OCI-LY3 (cell line): Measurements from ENCODE around the gene SERPINB1.

ENCODE experiments used
- H2AFZ ChIP-seq: fragments of 200-600, 300-600 bp; shearing (Covaris generic); 2 replicates; pipeline ENCODE4 v1.6.0; 2014; ENCODE audit warnings: antibody characterized with exemption, low read depth, low read length
- H3K27ac ChIP-seq: fragments of 200-600, 300-600 bp; sonication (generic); 2 replicates; pipeline ENCODE4 v1.5.1; 2014; ENCODE audit warnings: mild to moderate bottlenecking, low read length, moderate library complexity, mixed read lengths
- H3K27me3 ChIP-seq: fragments of 200-600, 300-600 bp; sonication (generic); 2 replicates; pipeline ENCODE4 v1.6.1; 2014; ENCODE audit warnings: low read depth, low read length, mixed read lengths
- H3K36me3 ChIP-seq: fragments of 200-600, 300-600 bp; sonication (generic); replicated peaks from 2 replicates; pipeline ENCODE3; 2014; ENCODE audit warnings: low read depth, low read length, mixed read lengths
- H3K4me1 ChIP-seq: fragments of 300-600, 200-600 bp; sonication (generic); 2 replicates; pipeline ENCODE4 v1.6.1; 2014; ENCODE audit warnings: low read length, mixed read lengths
- H3K4me2 ChIP-seq: fragments of 200-600, 300-600 bp; sonication (generic); 2 replicates; pipeline ENCODE4 v1.6.1; 2014; ENCODE audit warnings: low read length, mixed read lengths
- H3K4me3 ChIP-seq: fragments of 300-600, 200-600 bp; sonication (generic); 2 replicates; pipeline ENCODE4 v1.5.1; 2014; ENCODE audit warnings: antibody characterized with exemption, mild to moderate bottlenecking, low read length, moderate library complexity
- H3K79me2 ChIP-seq: fragments of 300-600, 200-600 bp; shearing (Covaris generic); 2 replicates; pipeline ENCODE4 v1.6.1; 2014; ENCODE audit warnings: mild to moderate bottlenecking, low read length, mixed read lengths
- H3K9ac ChIP-seq: fragments of 300-600, 200-600 bp; shearing (Covaris generic); 2 replicates; pipeline ENCODE4 v1.6.0; 2014; ENCODE audit warnings: mild to moderate bottlenecking, low read length, moderate library complexity
- H3K9me3 ChIP-seq: fragments of 200-600, 300-600 bp; shearing (Covaris generic); 2 replicates; pipeline ENCODE4 v1.6.1; 2014; ENCODE audit warnings: low read length, mixed read lengths; ENCODE audit not compliant: insufficient read depth
- H4K20me1 ChIP-seq: fragments of 200-600, 300-600 bp; sonication (generic); 2 replicates; pipeline ENCODE4 v1.6.1; 2016; ENCODE audit warnings: low read length, mixed read lengths; ENCODE audit not compliant: insufficient read depth
- EZH2phosphoT487 ChIP-seq: fragments of 200-600 bp; shearing (Covaris generic); IDR thresholded peaks from 2 replicates; pipeline ENCODE4 v1.6.1; 2018; ENCODE audit warnings: antibody characterized with exemption, mixed run types, low read depth
- TF ChIP-seq, protein P1 (sequence below): fragments of 200-600, 300-600 bp; sonication (generic); IDR thresholded peaks from 2 replicates; pipeline ENCODE4 v1.5.1; 2014; ENCODE audit warnings: antibody characterized with exemption, low read length, low read depth

The SERPINB1 gene

GRCh38 chr6:2873643-2874042 lies 32.0 kb upstream of the SERPINB1 start:
- Histone ChIP-seq H3K79me2 (no peaks in the 10 kb centered on the region), H3K4me3 (no peak overlapping the region), H3K27ac (no peak overlapping the region), H3K36me3 (peaks cover 3% of the 10 kb centered on the region), H3K27me3 (no peaks in the 10 kb centered on the region), H3K9me3 (no peaks in the 10 kb centered on the region), H2AFZ (no peak overlapping the region), H4K20me1 (no peaks in the 10 kb centered on the region), H3K4me1 (peaks cover 31% of the 10 kb centered on the region), H3K4me2 (no peak overlapping the region), H3K9ac (no peak overlapping the region)
- no peak for TF ChIP-seq EZH2phosphoT487
- TF ChIP-seq, protein P1, sequence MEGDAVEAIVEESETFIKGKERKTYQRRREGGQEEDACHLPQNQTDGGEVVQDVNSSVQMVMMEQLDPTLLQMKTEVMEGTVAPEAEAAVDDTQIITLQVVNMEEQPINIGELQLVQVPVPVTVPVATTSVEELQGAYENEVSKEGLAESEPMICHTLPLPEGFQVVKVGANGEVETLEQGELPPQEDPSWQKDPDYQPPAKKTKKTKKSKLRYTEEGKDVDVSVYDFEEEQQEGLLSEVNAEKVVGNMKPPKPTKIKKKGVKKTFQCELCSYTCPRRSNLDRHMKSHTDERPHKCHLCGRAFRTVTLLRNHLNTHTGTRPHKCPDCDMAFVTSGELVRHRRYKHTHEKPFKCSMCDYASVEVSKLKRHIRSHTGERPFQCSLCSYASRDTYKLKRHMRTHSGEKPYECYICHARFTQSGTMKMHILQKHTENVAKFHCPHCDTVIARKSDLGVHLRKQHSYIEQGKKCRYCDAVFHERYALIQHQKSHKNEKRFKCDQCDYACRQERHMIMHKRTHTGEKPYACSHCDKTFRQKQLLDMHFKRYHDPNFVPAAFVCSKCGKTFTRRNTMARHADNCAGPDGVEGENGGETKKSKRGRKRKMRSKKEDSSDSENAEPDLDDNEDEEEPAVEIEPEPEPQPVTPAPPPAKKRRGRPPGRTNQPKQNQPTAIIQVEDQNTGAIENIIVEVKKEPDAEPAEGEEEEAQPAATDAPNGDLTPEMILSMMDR = no peak

GRCh38 chr6:2872423-2873358 lies 31.0 kb upstream of the SERPINB1 start:
- Histone ChIP-seq H3K4me3 (no peak overlapping the region), H2AFZ (no peak overlapping the region), H3K4me2 (no peak overlapping the region), H3K9me3 (no peaks in the 10 kb centered on the region), H3K9ac (no peak overlapping the region), H3K27me3 (no peaks in the 10 kb centered on the region), H3K36me3 (peaks cover 3% of the 10 kb centered on the region), H4K20me1 (no peaks in the 10 kb centered on the region), H3K4me1 (peaks cover 41% of the 10 kb centered on the region), H3K27ac (no peak overlapping the region), H3K79me2 (no peaks in the 10 kb centered on the region)
- TF ChIP-seq, protein P1 = no peak
- TF ChIP-seq EZH2phosphoT487 = no peak

GRCh38 chr6:2871953-2872352 lies 30.3 kb upstream of the SERPINB1 start:
- no peaks in the 10 kb centered on the region for H3K79me2 ChIP-seq
- H3K27me3 ChIP-seq = no peaks in the 10 kb centered on the region
- H3K4me1 ChIP-seq = peaks cover 48% of the 10 kb centered on the region
- H3K9ac ChIP-seq = no peak overlapping the region
- TF ChIP-seq, protein P1 = no peak
- H3K36me3 ChIP-seq = peaks cover 3% of the 10 kb centered on the region
- no peak overlapping the region for H3K4me2 ChIP-seq
- H4K20me1 ChIP-seq = no peaks in the 10 kb centered on the region
- no peak overlapping the region for H3K4me3 ChIP-seq
- H3K27ac ChIP-seq = no peak overlapping the region
- H2AFZ ChIP-seq = no peak overlapping the region
- no peaks in the 10 kb centered on the region for H3K9me3 ChIP-seq

GRCh38 chr6:2871102-2871501 lies 29.4 kb upstream of the SERPINB1 start:
- H3K4me2 ChIP-seq = no peak overlapping the region
- peaks cover 3% of the 10 kb centered on the region for H3K36me3 ChIP-seq
- H3K9ac ChIP-seq = no peak overlapping the region
- H4K20me1 ChIP-seq = no peaks in the 10 kb centered on the region
- no peaks in the 10 kb centered on the region for H3K79me2 ChIP-seq
- no peaks in the 10 kb centered on the region for H3K27me3 ChIP-seq
- H3K4me1 ChIP-seq = peaks cover 48% of the 10 kb centered on the region
- H3K9me3 ChIP-seq = no peaks in the 10 kb centered on the region
- H2AFZ ChIP-seq = no peak overlapping the region
- H3K27ac ChIP-seq = no peak overlapping the region
- TF ChIP-seq, protein P1 = no peak
- no peak for TF ChIP-seq EZH2phosphoT487
- no peak overlapping the region for H3K4me3 ChIP-seq
